Fibroblast of lung (primary cell): ENCODE measurements around the gene COPG1.

ENCODE experiments used
- CTCF ChIP-seq, 2 donors: IDR thresholded peaks in 1 of 2; conservative IDR thresholded peaks in 1 of 2; 1 replicate in 1 of 2; 2 replicates in 1 of 2; pipeline ENCODE4 v1.5.1; 2011 to 2012; ENCODE audit warnings: low read length in 2 of 2, control low read depth in 1 of 2, inconsistent platforms in 1 of 2, low read depth in 1 of 2, mild to moderate bottlenecking in 1 of 2
- EZH2 ChIP-seq: IDR thresholded peaks from 2 replicates; pipeline ENCODE4 v1.5.1; 2012; ENCODE audit warnings: low read length, control low read depth, mild to moderate bottlenecking; ENCODE audit errors: missing control alignments

DNA sequence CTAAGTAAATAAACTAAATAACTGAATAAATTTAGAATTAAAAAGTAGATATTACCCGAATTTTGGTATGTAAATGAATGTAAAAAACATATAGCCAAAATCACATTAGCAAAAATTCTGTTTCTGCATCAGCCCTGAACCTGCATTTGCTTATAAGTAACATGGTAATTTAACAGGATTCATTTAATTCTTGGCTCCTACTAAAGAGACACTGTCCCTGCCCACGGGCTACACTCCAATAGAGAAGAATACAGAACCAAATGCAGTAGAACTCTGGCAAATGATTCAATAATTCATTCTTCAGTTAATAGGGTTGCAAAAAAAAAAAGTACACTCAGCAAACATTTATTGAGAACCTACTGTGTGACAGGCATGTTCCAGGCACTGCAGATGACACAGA lies 44.9 kb upstream of the COPG1 start:
- no peak for TF ChIP-seq CTCF (conservative IDR thresholded peaks at IDR 0.05 in 1 of 2, IDR thresholded peaks at IDR 0.05 in 1 of 2; ENCODE audit: low read depth in 1 of 2, low read length in 2 of 2)
- no peak for TF ChIP-seq EZH2
